Measurements from ENCODE around the gene CDCA4.
"Not testable (repeated sequence)": the region's sequence is repeated elsewhere in the genome, so short reads cannot be mapped to it uniquely, and the experiment has no call there.

The CDCA4 gene

GRCh38 chr14:105020815-105021655, at the start of gene CDCA4:
CDCA4 (minus strand) TSS chr14:105021083; CDS start chr14:105011929, 9,154 bp downstream.
- peak; percentile 97 for DNase-seq

GRCh38 chr14:105069871-105070759, 49.2 kb upstream of the CDCA4 start:
- DNase-seq, result peak; percentile 36

GRCh38 chr14:105069522-105069870, 48.6 kb upstream of the CDCA4 start:
- DNase-seq, result no peak

GRCh38 chr14:105068818-105069217, 47.9 kb upstream of the CDCA4 start:
- DNase-seq, result no peak

GRCh38 chr14:105067969-105068301, 47.1 kb upstream of the CDCA4 start:
- DNase-seq, result no peak

GRCh38 chr14:105067140-105067968, 46.5 kb upstream of the CDCA4 start:
- DNase-seq, result peak; percentile 52

GRCh38 chr14:105066240-105067071, 45.6 kb upstream of the CDCA4 start:
- DNase-seq, result no peak

- peak; percentile 46 for DNase-seq
Measured at GRCh38 chr14:105065280-105066228, 44.7 kb upstream of the CDCA4 start, which contains the start of gene GPR132. GPR132 (minus strand) TSS chr14:105065430; CDS start chr14:105055420, 10,010 bp downstream.

- DNase-seq, result peak; percentile 52
Measured at GRCh38 chr14:105064721-105065143, 43.8 kb upstream of the CDCA4 start.

GRCh38 chr14:105064001-105064400, 43.1 kb upstream of the CDCA4 start:
- DNase-seq, result no peak

- not testable (repeated sequence) for DNase-seq
Measured at GRCh38 chr14:105063506-105063905, 42.6 kb upstream of the CDCA4 start.

GRCh38 chr14:105063056-105063455, 42.2 kb upstream of the CDCA4 start:
- DNase-seq, result no peak

- DNase-seq, result no peak
Measured at GRCh38 chr14:105062048-105062433, 41.2 kb upstream of the CDCA4 start.

GRCh38 chr14:105061428-105062047, 40.7 kb upstream of the CDCA4 start:
- DNase-seq, result no peak

GRCh38 chr14:105060751-105061427, 40.0 kb upstream of the CDCA4 start:
- DNase-seq, result no peak

GRCh38 chr14:105059925-105060565, 39.2 kb upstream of the CDCA4 start:
- no peak for DNase-seq

GRCh38 chr14:105059035-105059924, 38.4 kb upstream of the CDCA4 start:
- peak; percentile 11 for DNase-seq

GRCh38 chr14:105058521-105059034, 37.7 kb upstream of the CDCA4 start:
- no peak for DNase-seq

Measured in fibroblast of skin of right quadriceps (primary cell).